Right lobe of liver (tissue), 6 donors: ENCODE results near the gene CDHR2. TPM values are rescaled to one million over a fixed set of nuclear protein-coding genes. Genes with fewer than 3 reads are reported as not detected.

Experiments
- ATAC-seq, 4 donors: fragments of 200-7000 bp; cut with Tn5 transposase; one replicate each; pipeline ENCODE4 v1.9.1; 2020; ENCODE audit warnings: mild to moderate bottlenecking in 4 of 4, moderate library complexity in 4 of 4
- DNase-seq, 3 donors: peaks; one replicate each; pipeline ENCODE4 v3.0.0-alpha.2; 2020
- H3K27ac ChIP-seq, 3 donors: fragments of 200-600 bp; one replicate each; pipeline ENCODE4 v1.8.0; 2022
- H3K27me3 ChIP-seq, 2 donors: fragments of 200-600 bp; one replicate each; pipeline ENCODE4 v1.8.0; 2022
- H3K36me3 ChIP-seq, 4 donors: fragments of 200-600 bp; sonication (generic) in 1 of 4; one replicate each; pipeline versions ENCODE4 v1.5.1 to v1.8.0; 2017 to 2022; ENCODE audit warnings: control low read depth in 1 of 4
- H3K4me1 ChIP-seq, 4 donors: fragments of 200-600 bp; sonication (generic) in 1 of 4; one replicate each; pipeline versions ENCODE4 v1.5.1 to v1.8.0; 2017 to 2022; ENCODE audit warnings: control low read depth in 1 of 4
- H3K4me3 ChIP-seq, 3 donors: fragments of 200-600 bp; one replicate each; pipeline ENCODE4 v1.8.0; 2022
- H3K9me3 ChIP-seq, 4 donors: fragments of 200-600 bp; sonication (generic) in 1 of 4; one replicate each; pipeline versions ENCODE4 v1.5.1 to v1.8.0; 2017 to 2022; ENCODE audit warnings: control low read depth in 1 of 4
- POLR2A ChIP-seq: fragments of 450-650 bp; IDR thresholded peaks from one replicate; pipeline ENCODE4 v1.6.1; 2017; ENCODE audit warnings: antibody characterized with exemption, mild to moderate bottlenecking
- WGBS: methylation state at CpG from one replicate; pipeline ENCODE4 v1.1.6; 2018; ENCODE audit warnings: low coverage, low lambda C conversion rate; ENCODE audit not compliant: insufficient coverage; ENCODE audit errors: missing lambda C conversion rate; 5-methylcytosine and 5-hydroxymethylcytosine counted together
- intact Hi-C, 2 donors: fragments of 100-400 bp; cut with DNase I; formaldehyde crosslinking; loops; one replicate each; pipeline versions ENCODE4 v1.11.2 to v1.14.1; 2022
- total RNA-seq, 6 experiments: library from RNA; depleted of rRNA in 2 of 6; stranded (reverse); fragments of >200 nt in 2 of 6; fragmentation: NEBNext Ultra II Directional in 3 of 6; extraction: Animal tissue kit (Norgen Biotek cat#: 25700) in 3 of 6; gene quantifications; one replicate each; pipeline versions ENCODE4 v1.1.0 to v1.2.4, GENCODE V29; 2016 to 2023
- TF ChIP-seq, protein P1 (sequence below), 4 donors: fragments of 200-600 bp in 3 of 4; fragments of 450-650 bp in 1 of 4; IDR thresholded peaks; one replicate each; pipeline versions ENCODE4 v1.5.1 to v1.8.0; 2016 to 2022; ENCODE audit warnings: antibody characterized with exemption in 4 of 4, mild to moderate bottlenecking in 2 of 4
- donor health status: DM: no; HTN: yes; CAD: no.
- donor health status: DM: no; HTN: no; CAD: no.
- donor health status: DM: no; HTN: no; CAD: no.
- donor health status: DM: no; HTN: yes; CAD: no.
- donor health status: DM: no; HTN: yes; CAD: no.

CDHR2 gene
- total RNA-seq, 6 experiments from 2014 or later: 6.8 to 89.2 (median 41.2) TPM

DNA sequence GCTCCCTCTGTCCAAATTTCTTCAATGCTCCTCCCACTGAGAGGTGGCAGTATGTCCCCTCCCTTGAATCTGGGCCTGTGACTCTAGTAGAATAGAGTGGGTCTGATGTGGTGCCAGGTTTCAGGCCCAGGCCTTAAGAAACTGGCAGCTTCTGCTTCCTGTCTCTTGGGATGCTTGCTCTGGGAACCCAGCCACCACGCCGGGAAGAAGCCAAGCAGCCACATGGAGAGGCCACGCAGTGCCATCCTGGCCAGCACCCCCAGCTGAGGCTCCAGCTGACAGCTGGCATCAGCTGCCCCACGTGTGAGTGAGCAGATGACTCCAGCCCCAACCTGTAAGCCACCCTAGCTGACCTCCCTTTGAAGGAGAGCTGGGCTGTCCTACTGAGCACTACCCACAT lies 90.8 kb downstream of the CDHR2 start:
- intact Hi-C loops: no loop called here
- TF ChIP-seq, protein P1, sequence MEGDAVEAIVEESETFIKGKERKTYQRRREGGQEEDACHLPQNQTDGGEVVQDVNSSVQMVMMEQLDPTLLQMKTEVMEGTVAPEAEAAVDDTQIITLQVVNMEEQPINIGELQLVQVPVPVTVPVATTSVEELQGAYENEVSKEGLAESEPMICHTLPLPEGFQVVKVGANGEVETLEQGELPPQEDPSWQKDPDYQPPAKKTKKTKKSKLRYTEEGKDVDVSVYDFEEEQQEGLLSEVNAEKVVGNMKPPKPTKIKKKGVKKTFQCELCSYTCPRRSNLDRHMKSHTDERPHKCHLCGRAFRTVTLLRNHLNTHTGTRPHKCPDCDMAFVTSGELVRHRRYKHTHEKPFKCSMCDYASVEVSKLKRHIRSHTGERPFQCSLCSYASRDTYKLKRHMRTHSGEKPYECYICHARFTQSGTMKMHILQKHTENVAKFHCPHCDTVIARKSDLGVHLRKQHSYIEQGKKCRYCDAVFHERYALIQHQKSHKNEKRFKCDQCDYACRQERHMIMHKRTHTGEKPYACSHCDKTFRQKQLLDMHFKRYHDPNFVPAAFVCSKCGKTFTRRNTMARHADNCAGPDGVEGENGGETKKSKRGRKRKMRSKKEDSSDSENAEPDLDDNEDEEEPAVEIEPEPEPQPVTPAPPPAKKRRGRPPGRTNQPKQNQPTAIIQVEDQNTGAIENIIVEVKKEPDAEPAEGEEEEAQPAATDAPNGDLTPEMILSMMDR (IDR thresholded peaks at IDR 0.05): no peak
- no peak for TF ChIP-seq POLR2A
- DNase-seq (no peak), ATAC-seq (no peak)
- Histone ChIP-seq H3K4me1 (no peaks in the 10 kb centered on the region), H3K27ac (no peak overlapping the region), H3K9me3 (no peaks in the 10 kb centered on the region), H3K36me3 (no peaks in the 10 kb centered on the region), H3K4me3 (no peak overlapping the region), H3K27me3 (no peaks in the 10 kb centered on the region)
- WGBS: no CpG with 5 or more reads among the region's 4 CpGs

GRCh38 chr5:176640616-176641015 lies 91.5 kb downstream of the CDHR2 start:
- DNase-seq (no peak), ATAC-seq (no peak)
- intact Hi-C loops: no loop called here
- no peak overlapping the region for H3K27ac ChIP-seq
- H3K4me1 ChIP-seq: no peaks in the 10 kb centered on the region
- WGBS: 77% methylated on average over 4 of the region's 4 CpGs
- H3K9me3 ChIP-seq: no peaks in the 10 kb centered on the region
- H3K36me3 ChIP-seq: no peaks in the 10 kb centered on the region
- H3K4me3 ChIP-seq: no peak overlapping the region
- no peak for TF ChIP-seq POLR2A
- TF ChIP-seq, protein P1 (IDR thresholded peaks at IDR 0.05): no peak
- H3K27me3 ChIP-seq: no peaks in the 10 kb centered on the region

DNA sequence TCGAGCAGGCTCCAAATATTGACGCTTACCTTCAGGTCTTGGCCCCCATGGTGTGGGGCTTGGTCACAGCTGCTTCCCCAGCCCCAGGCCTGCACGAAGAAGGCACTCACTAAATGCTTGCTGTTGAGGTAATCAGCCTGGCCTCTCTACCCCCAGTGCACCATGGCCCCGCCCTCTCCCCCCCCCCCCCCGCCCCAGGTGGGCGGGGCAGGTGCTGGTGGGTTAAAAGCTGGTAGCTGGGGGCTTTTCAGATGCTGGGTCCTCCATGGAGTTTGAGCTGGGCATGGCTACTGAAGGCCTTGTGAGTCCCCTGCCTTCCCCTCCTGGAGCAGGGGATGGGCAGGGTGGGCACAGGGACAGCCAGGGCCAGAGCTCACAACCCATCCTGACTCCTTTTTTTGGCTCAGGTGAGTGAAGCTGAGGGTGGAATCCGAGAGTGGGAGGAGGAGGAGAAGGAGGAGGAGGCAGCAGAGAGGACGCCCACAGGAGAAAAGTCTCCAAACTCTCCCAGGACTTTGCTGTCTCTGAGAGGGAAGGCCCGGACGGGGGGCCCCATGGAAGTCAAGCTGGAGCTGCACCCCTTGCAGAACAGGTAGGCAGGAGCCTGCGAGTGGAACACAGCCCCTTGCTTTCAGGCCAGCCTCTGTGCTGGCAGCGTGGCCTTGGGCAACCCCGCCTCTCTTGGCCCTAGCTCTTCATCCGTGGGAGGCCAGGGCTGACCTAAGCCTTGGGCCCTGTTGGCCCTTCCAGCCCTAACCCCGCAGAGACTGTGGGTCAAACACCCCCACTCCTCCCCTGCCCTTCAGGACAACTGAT lies 93.7 kb downstream of the CDHR2 start:
- 0% methylated on average over 1 of the region's 15 CpGs for WGBS
- no peak for DNase-seq
- Histone ChIP-seq H3K36me3 (no peaks in the 10 kb centered on the region), H3K4me1 (peaks cover 0 to 4% (median 0%) of the 10 kb centered on the region in 4 donors), H3K4me3 (no peak overlapping the region), H3K27me3 (no peaks in the 10 kb centered on the region), H3K9me3 (no peaks in the 10 kb centered on the region), H3K27ac (no peak overlapping the region)
- peak in 1 of 4 donors; percentile 19 for ATAC-seq
- no peak for TF ChIP-seq POLR2A
- TF ChIP-seq, protein P1 (IDR thresholded peaks at IDR 0.05): no peak
- intact Hi-C loops: no loop called here

GRCh38 chr5:176643491-176644219 lies 94.5 kb downstream of the CDHR2 start:
- intact Hi-C loops: no loop called here
- TF ChIP-seq POLR2A: no peak
- TF ChIP-seq, protein P1 (IDR thresholded peaks at IDR 0.05): no peak
- 94% methylated on average over 3 of the region's 11 CpGs for WGBS
- peaks cover 0 to 10% (median 3%) of the 10 kb centered on the region in 4 donors for H3K4me1 ChIP-seq
- ATAC-seq (no peak), DNase-seq (no peak)
- H3K9me3 ChIP-seq: no peaks in the 10 kb centered on the region
- H3K27me3 ChIP-seq: no peaks in the 10 kb centered on the region
- no peak overlapping the region for H3K27ac ChIP-seq
- no peak overlapping the region for H3K4me3 ChIP-seq
- no peaks in the 10 kb centered on the region for H3K36me3 ChIP-seq
